GM12878 (cell line): ENCODE results near the gene SOHLH2. TPM values are rescaled to one million over a fixed set of nuclear protein-coding genes. Genes with fewer than 3 reads are reported as not detected.

Source experiments
- ATAC-seq: fragments of 200-7000 bp; cut with Tn5 transposase; 3 replicates; pipeline ENCODE4 v1.9.1; 2020; ENCODE audit warnings: mild to moderate bottlenecking, moderate library complexity
- BruUV-seq: library from RNA; stranded (reverse); fragments of 400-500 nt; replicated peaks from 2 replicates; lab custom pipeline; 2021; lab: Mats Ljungman, UMichigan
- CTCF ChIA-PET: fragments of 300-600 bp; sonication (Branson Sonifier 250); formaldehyde crosslinking; extraction: SDS; loops from one replicate; lab custom pipeline; 2021; ENCODE audit warnings: inconsistent platforms; lab: Yijun Ruan, JAX
- POLR2A ChIA-PET: fragments of 350-600 bp; formaldehyde crosslinking; extraction: SDS; loops from one replicate; lab custom pipeline; 2021; ENCODE audit warnings: inconsistent platforms; lab: Charles Lee
- RAD21 ChIA-PET: fragments of 300-600 bp; sonication (Branson Sonifier 250); formaldehyde crosslinking; loops from one replicate; lab custom pipeline; 2023; ENCODE audit warnings: antibody characterized with exemption; ENCODE audit not compliant: unreplicated experiment; lab: Charles Lee
- SMC1A ChIA-PET: fragments of 300-600 bp; sonication (Branson Sonifier 250); formaldehyde crosslinking; loops from one replicate; lab custom pipeline; 2023; ENCODE audit not compliant: unreplicated experiment, uncharacterized antibody; lab: Charles Lee
- DNase-seq: peaks from one replicate; pipeline ENCODE4 v3.0.0-alpha.2; 2011; ENCODE audit warnings: low read depth, low spot score
- FAIRE-seq: peaks from 3 replicates; lab custom pipeline; 2011; peaks lifted over from hg19 to GRCh38; lab: Jason Lieb, UNC
- H2AFZ ChIP-seq: 2 replicates; pipeline ENCODE4 v1.6.0; 2011; ENCODE audit warnings: low read depth, low read length, control low read depth; ENCODE audit not compliant: control insufficient read depth
- H3K27ac ChIP-seq: 2 replicates; pipeline ENCODE4 v1.5.1; 2011; ENCODE audit warnings: control low read depth; ENCODE audit not compliant: control insufficient read depth, insufficient read depth
- H3K27me3 ChIP-seq, 2 experiments: replicated peaks in 1 of 2; 2 replicates each; pipeline versions ENCODE4 v1.6.0 to v1.6.1; 2011; ENCODE audit warnings: low read length in 1 of 2; ENCODE audit not compliant: control insufficient read depth in 2 of 2, insufficient read depth in 2 of 2
- H3K36me3 ChIP-seq, 2 experiments: 2 replicates each; pipeline ENCODE4 v1.5.1; 2011; ENCODE audit warnings: low read length in 1 of 2; ENCODE audit not compliant: control insufficient read depth in 2 of 2, insufficient read depth in 2 of 2
- H3K4me1 ChIP-seq: 2 replicates; pipeline ENCODE4 v1.6.1; 2011; ENCODE audit warnings: mild to moderate bottlenecking, low read length, moderate library complexity, mixed read lengths; ENCODE audit not compliant: control insufficient read depth, insufficient read depth
- H3K4me2 ChIP-seq: 2 replicates; pipeline ENCODE4 v1.6.0; 2011; ENCODE audit warnings: control low read depth; ENCODE audit not compliant: control insufficient read depth, insufficient read depth
- H3K4me3 ChIP-seq: fragments of 200-600 bp; sonication (generic); 2 replicates; pipeline ENCODE4 v1.5.1; 2016
- H3K79me2 ChIP-seq: 2 replicates; pipeline ENCODE4 v1.6.0; 2011; ENCODE audit warnings: low read length; ENCODE audit not compliant: control insufficient read depth, insufficient read depth
- H3K9ac ChIP-seq: 2 replicates; pipeline ENCODE4 v1.8.0; 2011; ENCODE audit warnings: low read length, control low read depth, mixed read lengths; ENCODE audit not compliant: control insufficient read depth, insufficient read depth
- H3K9me3 ChIP-seq: replicated peaks from 3 replicates; pipeline ENCODE4 v1.5.1; 2011; ENCODE audit warnings: mild to moderate bottlenecking, low read length; ENCODE audit not compliant: control insufficient read depth, insufficient read depth
- H4K20me1 ChIP-seq: 2 replicates; pipeline ENCODE4 v1.6.0; 2011; ENCODE audit not compliant: control insufficient read depth, insufficient read depth
- CHD4 ChIP-seq: fragments of 200-600 bp; sonication (generic); IDR thresholded peaks from 2 replicates; pipeline ENCODE4 v1.6.1; 2016; ENCODE audit warnings: mild to moderate bottlenecking
- ESRRA ChIP-seq: IDR thresholded peaks from 2 replicates; pipeline ENCODE4 v1.6.1; 2012; ENCODE audit warnings: mild to moderate bottlenecking, low read length, improper control_type of control experiment
- MAX ChIP-seq: IDR thresholded peaks from 2 replicates; pipeline ENCODE4 v1.6.1; 2012; ENCODE audit warnings: low read depth, low read length, improper control_type of control experiment
- MEF2B ChIP-seq: fragments of 450-650 bp; IDR thresholded peaks from 2 replicates; pipeline ENCODE4 v1.6.1; 2018; ENCODE audit warnings: mild to moderate bottlenecking, moderate library complexity; ENCODE audit not compliant: partially characterized antibody, poor library complexity, severe bottlenecking
- MTA2 ChIP-seq: fragments of 450-650 bp; IDR thresholded peaks from 2 replicates; pipeline ENCODE4 v1.6.1; 2016; ENCODE audit warnings: low read depth, mild to moderate bottlenecking, moderate library complexity
- PKNOX1 ChIP-seq: fragments of 450-650 bp; IDR thresholded peaks from 2 replicates; pipeline ENCODE4 v1.6.1; 2016; ENCODE audit warnings: mild to moderate bottlenecking
- POLR2A ChIP-seq: IDR thresholded peaks from 2 replicates; pipeline ENCODE4 v1.6.1; 2011; ENCODE audit warnings: low read depth, mild to moderate bottlenecking, low read length
- RBBP5 ChIP-seq: fragments of 200-600 bp; sonication (generic); conservative IDR thresholded peaks from 2 replicates; pipeline ENCODE4 v1.6.1; 2016
- RELB ChIP-seq: fragments of 450-650 bp; IDR thresholded peaks from 2 replicates; pipeline ENCODE4 v1.6.1; 2017; ENCODE audit warnings: low read depth, mild to moderate bottlenecking, moderate library complexity
- RFX5 ChIP-seq: IDR thresholded peaks from 2 replicates; pipeline ENCODE4 v1.6.1; 2011; ENCODE audit warnings: low read depth, low read length, improper control_type of control experiment
- SMC3 ChIP-seq: IDR thresholded peaks from 2 replicates; pipeline ENCODE4 v1.6.1; 2011; ENCODE audit warnings: low read length, improper control_type of control experiment, borderline replicate concordance
- SUPT20H ChIP-seq: IDR thresholded peaks from 2 replicates; pipeline ENCODE4 v1.6.1; 2011; ENCODE audit warnings: low read depth, mild to moderate bottlenecking, low read length, moderate library complexity, borderline replicate concordance; ENCODE audit not compliant: control insufficient read depth
- ZBTB33 ChIP-seq: fragments of 450-650 bp; IDR thresholded peaks from 2 replicates; pipeline ENCODE4 v1.6.1; 2017; ENCODE audit warnings: mild to moderate bottlenecking
- WGBS: methylation state at CpG from one replicate; pipeline ENCODE4 v1.1.6; 2016; ENCODE audit warnings: low lambda C conversion rate; ENCODE audit not compliant: insufficient replicate concordance, insufficient coverage; ENCODE audit errors: missing lambda C conversion rate; 5-methylcytosine and 5-hydroxymethylcytosine counted together
- in situ Hi-C: fragments of 300-500 bp; cut with MboI; formaldehyde crosslinking; loops from 9 replicates; pipeline ENCODE4 v1.14.3; 2018; ENCODE audit warnings: mixed read lengths
- intact Hi-C: fragments of 100-400 bp; cut with micrococcal nuclease; formaldehyde crosslinking; loops from one replicate; pipeline ENCODE4 v1.14.2; 2022; ENCODE audit not compliant: unreplicated experiment
- polyA plus RNA-seq, 11 experiments: library from polyadenylated mRNA; depleted of rRNA in 4 of 11; unstranded in 6 of 11; stranded (reverse) in 5 of 11; fragments of >200 nt; fragmentation: Nextera tagmentation in 4 of 11; fragmentation: Illumina TruSeq in 1 of 11; extraction: Ambion mirVana in 4 of 11; extraction: Trizol in 1 of 11; gene quantifications; 1 replicate in 1 of 11; 2 replicates in 10 of 11; pipeline versions ENCODE4 v1.2.1 to v1.2.3, GENCODE V29; 2011 to 2016; ENCODE audit warnings: inconsistent platforms in 2 of 11, missing spikeins in 2 of 11, low read depth in 1 of 11
- total RNA-seq, 4 experiments: library from RNA; depleted of rRNA in 3 of 4; stranded (reverse); fragments of >200 nt in 3 of 4; fragmentation: Illumina TruSeq in 1 of 4; extraction: Trizol in 1 of 4; gene quantifications; 2 replicates each; pipeline versions ENCODE4 v1.2.1 to v1.2.3, GENCODE V29; 2013 to 2021

Gene SOHLH2
- total and polyA plus RNA-seq, 10 of the 15 experiments (the other 5 are each of a cell fraction or from before 2014, with no cell fraction given) = 2.4 TPM; not detected in 9

GRCh38 chr13:36163286-36163685, 51.1 kb downstream of the SOHLH2 start:
- CTCF ChIA-PET = interaction anchor here (1.3 kb wide), 1 partner anchor 17 kb away, joined by 3 read pairs; no protein-coding TSS in a partner anchor
- WGBS = 26% methylated on average over 6 of the region's 6 CpGs
- intact Hi-C loops = no loop called here
- in situ Hi-C loops = no loop called here
- RAD21 ChIA-PET = no interaction called here
- POLR2A ChIA-PET = no interaction called here
- Histone ChIP-seq H3K4me1 (no peaks in the 10 kb centered on the region), H3K9ac (no peak overlapping the region), H3K36me3 (no peaks in the 10 kb centered on the region), H4K20me1 (no peaks in the 10 kb centered on the region), H3K27me3 (no peaks in the 10 kb centered on the region), H3K27ac (no peak overlapping the region), H2AFZ (no peak overlapping the region), H3K4me3 (no peak overlapping the region), H3K79me2 (no peaks in the 10 kb centered on the region), H3K4me2 (no peak overlapping the region), H3K9me3 (no peaks in the 10 kb centered on the region)
- TF ChIP-seq MTA2 = no peak
- TF ChIP-seq MEF2B = no peak
- TF ChIP-seq MAX = no peak
- no peak for TF ChIP-seq SUPT20H
- TF ChIP-seq ESRRA = no peak
- no peak for TF ChIP-seq RBBP5
- no TSS peak for BruUV-seq
- FAIRE-seq (no peak), DNase-seq (no peak), ATAC-seq (no peak)
- SMC1A ChIA-PET = no interaction called here

GRCh38 chr13:36160297-36160696, 54.1 kb downstream of the SOHLH2 start:
- in situ Hi-C loops = no loop called here
- ChIA-PET POLR2A (no interaction called here), RAD21 (no interaction called here), SMC1A (interaction anchor here (1.2 kb wide), 1 partner anchor 20 kb away, joined by 3 read pairs; no protein-coding TSS in a partner anchor), CTCF (no interaction called here)
- no peak overlapping the region for H3K4me3 ChIP-seq
- H3K9ac ChIP-seq = no peak overlapping the region
- BruUV-seq = no TSS peak
- H3K36me3 ChIP-seq = no peaks in the 10 kb centered on the region
- H3K4me1 ChIP-seq = no peaks in the 10 kb centered on the region
- no peak for ATAC-seq
- no peak for DNase-seq
- H3K4me2 ChIP-seq = no peak overlapping the region
- H3K27me3 ChIP-seq = no peaks in the 10 kb centered on the region
- WGBS = 7% methylated on average over 4 of the region's 4 CpGs
- no peaks in the 10 kb centered on the region for H4K20me1 ChIP-seq
- no peaks in the 10 kb centered on the region for H3K79me2 ChIP-seq
- intact Hi-C loops = no loop called here
- no peaks in the 10 kb centered on the region for H3K9me3 ChIP-seq
- H3K27ac ChIP-seq = no peak overlapping the region
- no peak for FAIRE-seq
- no peak overlapping the region for H2AFZ ChIP-seq
- TF ChIP-seq RELB (no peak), POLR2A (no peak), SMC3 (no peak), RFX5 (no peak), PKNOX1 (no peak), ZBTB33 (no peak), CHD4 (no peak)
